Hepatocyte (in vitro differentiated cells): Measurements from ENCODE around the gene TMED10. TPM values are rescaled to one million over a fixed set of nuclear protein-coding genes. Genes with fewer than 3 reads are reported as not detected.
A peak's percentile ranks its signal among the peaks of the same experiment; 100 is the strongest.

Experiments
- DNase-seq: peaks from one replicate; pipeline ENCODE4 v3.0.0-alpha.2; 2016; ENCODE audit warnings: low spot score
- H2AFZ ChIP-seq: fragments of 200-600 bp; sonication (generic); 2 replicates; pipeline ENCODE4 v1.6.0; 2016; ENCODE audit warnings: antibody characterized with exemption, mild to moderate bottlenecking
- H3K27ac ChIP-seq: fragments of 200-600 bp; sonication (generic); 2 replicates; pipeline ENCODE4 v1.5.1; 2016; ENCODE audit warnings: mild to moderate bottlenecking
- H3K27me3 ChIP-seq: fragments of 200-600 bp; sonication (generic); 2 replicates; pipeline ENCODE4 v1.6.1; 2016
- H3K36me3 ChIP-seq: fragments of 200-600 bp; sonication (generic); replicated peaks from 2 replicates; pipeline ENCODE4 v1.5.1; 2016; ENCODE audit warnings: low read depth; ENCODE audit not compliant: insufficient read depth
- H3K4me1 ChIP-seq: fragments of 200-600 bp; sonication (generic); 2 replicates; pipeline ENCODE4 v1.5.1; 2016; ENCODE audit warnings: mild to moderate bottlenecking, moderate library complexity; ENCODE audit not compliant: insufficient read depth
- H3K4me2 ChIP-seq: fragments of 200-600 bp; sonication (generic); 2 replicates; pipeline ENCODE4 v1.6.0; 2016
- H3K4me3 ChIP-seq: fragments of 200-600 bp; sonication (generic); 2 replicates; pipeline ENCODE4 v1.5.1; 2016; ENCODE audit warnings: mild to moderate bottlenecking
- H3K79me2 ChIP-seq: fragments of 200-600 bp; sonication (generic); 2 replicates; pipeline ENCODE4 v1.6.0; 2017; ENCODE audit warnings: mild to moderate bottlenecking
- H3K9me2 ChIP-seq: fragments of 200-600 bp; sonication (generic); replicated peaks from 2 replicates; pipeline ENCODE4 v1.6.0; 2017; ENCODE audit warnings: mild to moderate bottlenecking; ENCODE audit not compliant: insufficient read depth
- H3K9me3 ChIP-seq: fragments of 200-600 bp; sonication (generic); 2 replicates; pipeline ENCODE4 v1.5.1; 2016; ENCODE audit warnings: low read depth, mild to moderate bottlenecking
- H4K20me1 ChIP-seq: fragments of 200-600 bp; sonication (generic); 2 replicates; pipeline ENCODE4 v1.6.0; 2016; ENCODE audit warnings: mild to moderate bottlenecking; ENCODE audit not compliant: insufficient read depth, poor library complexity, severe bottlenecking
- EZH2 ChIP-seq: fragments of 200-600 bp; sonication (generic); IDR thresholded peaks from 2 replicates; pipeline ENCODE4 v1.6.1; 2016; ENCODE audit warnings: antibody characterized with exemption, mild to moderate bottlenecking, borderline replicate concordance
- EZH2phosphoT487 ChIP-seq: fragments of 200-600 bp; sonication (generic); IDR thresholded peaks from one replicate; pipeline ENCODE4 v1.6.1; 2018; ENCODE audit warnings: antibody characterized with exemption, mild to moderate bottlenecking, low read depth, moderate library complexity; ENCODE audit not compliant: unreplicated experiment, severe bottlenecking
- WGBS: methylation state at CpG from one replicate; pipeline ENCODE4 v1.1.6; 2016; ENCODE audit warnings: low lambda C conversion rate; ENCODE audit errors: missing lambda C conversion rate; 5-methylcytosine and 5-hydroxymethylcytosine counted together
- polyA plus RNA-seq: library from polyadenylated mRNA; unstranded; fragments of >200 nt; fragmentation: Nextera tagmentation; extraction: Ambion mirVana; gene quantifications from 2 replicates; pipeline ENCODE4 v1.2.1, GENCODE V29; 2016
- total RNA-seq: library from RNA; depleted of rRNA; stranded (reverse); fragments of >200 nt; gene quantifications from 2 replicates; pipeline ENCODE4 v1.2.3, GENCODE V29; 2014
- TF ChIP-seq, protein P1 (sequence below): fragments of 200-600 bp; sonication (generic); IDR thresholded peaks from 2 replicates; pipeline ENCODE4 v1.5.1; 2016; ENCODE audit warnings: antibody characterized with exemption, mild to moderate bottlenecking; ENCODE audit not compliant: poor library complexity

Gene TMED10
- total and polyA plus RNA-seq, 2 experiments from 2014 or later = 375 to 390 TPM

DNA sequence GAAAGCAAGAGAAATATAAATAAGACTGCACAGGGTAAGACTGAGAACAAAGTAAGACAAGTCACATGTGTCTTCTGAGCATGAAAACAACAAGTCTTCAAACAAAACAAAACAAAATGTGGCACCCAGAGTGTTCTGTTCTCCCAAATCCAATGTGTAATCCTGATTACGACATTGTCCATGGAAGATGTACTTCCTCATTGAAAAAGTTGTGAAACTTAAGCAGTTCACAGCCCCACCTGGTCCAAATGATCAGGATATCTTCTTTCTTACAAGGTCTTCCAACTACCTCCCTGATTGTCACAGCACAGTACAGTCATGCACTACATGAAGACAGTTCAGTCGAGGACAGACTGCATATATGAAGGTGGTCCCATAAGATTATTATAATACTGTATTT, 26.3 kb downstream of the TMED10 start:
- Histone ChIP-seq H4K20me1 (peaks cover 8% of the 10 kb centered on the region), H3K4me2 (no peak overlapping the region), H3K4me3 (no peak overlapping the region), H3K79me2 (peaks cover 73% of the 10 kb centered on the region), H3K9me3 (no peaks in the 10 kb centered on the region), H3K9me2 (no peaks in the 10 kb centered on the region), H3K27me3 (no peaks in the 10 kb centered on the region), H3K27ac (peak overlapping the region; percentile 38), H3K36me3 (no peaks in the 10 kb centered on the region), H3K4me1 (peaks cover 14% of the 10 kb centered on the region), H2AFZ (no peak overlapping the region)
- 89% methylated on average over 2 of the region's 2 CpGs for WGBS
- no peak for DNase-seq
- TF ChIP-seq, protein P1, sequence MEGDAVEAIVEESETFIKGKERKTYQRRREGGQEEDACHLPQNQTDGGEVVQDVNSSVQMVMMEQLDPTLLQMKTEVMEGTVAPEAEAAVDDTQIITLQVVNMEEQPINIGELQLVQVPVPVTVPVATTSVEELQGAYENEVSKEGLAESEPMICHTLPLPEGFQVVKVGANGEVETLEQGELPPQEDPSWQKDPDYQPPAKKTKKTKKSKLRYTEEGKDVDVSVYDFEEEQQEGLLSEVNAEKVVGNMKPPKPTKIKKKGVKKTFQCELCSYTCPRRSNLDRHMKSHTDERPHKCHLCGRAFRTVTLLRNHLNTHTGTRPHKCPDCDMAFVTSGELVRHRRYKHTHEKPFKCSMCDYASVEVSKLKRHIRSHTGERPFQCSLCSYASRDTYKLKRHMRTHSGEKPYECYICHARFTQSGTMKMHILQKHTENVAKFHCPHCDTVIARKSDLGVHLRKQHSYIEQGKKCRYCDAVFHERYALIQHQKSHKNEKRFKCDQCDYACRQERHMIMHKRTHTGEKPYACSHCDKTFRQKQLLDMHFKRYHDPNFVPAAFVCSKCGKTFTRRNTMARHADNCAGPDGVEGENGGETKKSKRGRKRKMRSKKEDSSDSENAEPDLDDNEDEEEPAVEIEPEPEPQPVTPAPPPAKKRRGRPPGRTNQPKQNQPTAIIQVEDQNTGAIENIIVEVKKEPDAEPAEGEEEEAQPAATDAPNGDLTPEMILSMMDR = no peak
- TF ChIP-seq EZH2 (no peak), EZH2phosphoT487 (no peak)

DNA sequence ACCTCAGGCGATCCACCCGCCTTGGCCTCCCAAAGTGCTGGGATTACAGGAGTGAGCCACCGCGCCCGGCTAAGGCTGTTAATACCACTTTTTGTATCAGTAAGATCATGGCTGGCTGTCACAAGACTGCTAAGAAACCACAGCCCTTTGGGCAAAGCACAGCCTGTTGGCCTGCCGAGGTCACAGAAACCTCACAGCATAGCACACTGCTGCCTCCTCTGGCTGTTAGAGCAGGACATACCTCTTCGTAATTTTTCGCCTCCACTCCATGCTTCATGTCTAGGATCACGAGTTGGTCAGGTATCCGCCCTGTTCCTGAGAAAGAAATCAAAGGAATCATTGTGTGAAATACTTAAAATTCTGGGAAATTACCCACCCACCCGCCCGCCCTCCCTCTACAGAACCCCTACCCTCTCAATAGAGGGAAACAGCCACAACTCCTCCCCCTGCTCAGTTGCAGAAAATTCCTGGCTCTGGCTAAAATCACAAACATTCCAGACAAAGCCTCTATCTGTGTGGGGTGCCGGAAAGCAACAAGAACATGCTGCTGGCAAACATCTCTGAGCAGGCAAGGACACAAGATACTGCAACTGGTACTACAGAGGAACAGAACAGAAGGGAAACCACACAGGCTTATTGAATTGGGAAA, 28.9 kb downstream of the TMED10 start:
- no peaks in the 10 kb centered on the region for H3K9me2 ChIP-seq
- H3K4me2 ChIP-seq = peak overlapping the region; percentile 22
- 42% methylated on average over 13 of the region's 13 CpGs for WGBS
- peaks cover 4% of the 10 kb centered on the region for H4K20me1 ChIP-seq
- no peak overlapping the region for H2AFZ ChIP-seq
- no peak overlapping the region for H3K4me3 ChIP-seq
- no peaks in the 10 kb centered on the region for H3K27me3 ChIP-seq
- TF ChIP-seq EZH2 (no peak), EZH2phosphoT487 (no peak)
- TF ChIP-seq, protein P1 = peak; percentile 45
- H3K27ac ChIP-seq = peak overlapping the region; percentile 93
- H3K4me1 ChIP-seq = peaks cover 10% of the 10 kb centered on the region
- H3K36me3 ChIP-seq = no peaks in the 10 kb centered on the region
- peaks cover 63% of the 10 kb centered on the region for H3K79me2 ChIP-seq
- DNase-seq = peak; percentile 83
- no peaks in the 10 kb centered on the region for H3K9me3 ChIP-seq

DNA sequence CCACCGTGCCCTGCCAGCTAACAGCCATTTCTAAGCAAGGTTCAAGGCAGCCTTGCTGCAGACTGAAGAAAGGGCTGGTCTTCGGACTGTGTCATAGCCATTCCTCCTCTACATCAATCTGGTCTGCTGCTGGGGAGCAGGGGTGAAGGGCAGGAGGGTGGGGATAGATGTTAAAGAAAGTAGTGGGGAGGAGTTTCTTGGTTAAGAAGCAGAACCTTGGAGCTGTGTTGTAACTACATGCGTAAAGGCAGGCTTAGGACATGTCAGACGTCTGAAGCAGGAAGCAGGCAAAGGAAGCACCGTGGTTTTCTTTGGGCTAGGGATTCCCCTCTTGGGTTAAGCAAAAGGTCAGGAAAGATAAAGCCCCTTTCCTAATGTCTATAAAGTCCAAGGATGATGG, 31.5 kb downstream of the TMED10 start:
- Histone ChIP-seq H3K9me2 (no peaks in the 10 kb centered on the region), H3K4me2 (no peak overlapping the region), H3K27me3 (no peaks in the 10 kb centered on the region), H3K9me3 (no peaks in the 10 kb centered on the region), H3K36me3 (no peaks in the 10 kb centered on the region), H4K20me1 (peaks cover 11% of the 10 kb centered on the region), H3K27ac (peak overlapping the region; percentile 4), H3K79me2 (peaks cover 64% of the 10 kb centered on the region), H2AFZ (no peak overlapping the region), H3K4me3 (no peak overlapping the region), H3K4me1 (peaks cover 10% of the 10 kb centered on the region)
- TF ChIP-seq, protein P1 = no peak
- no peak for TF ChIP-seq EZH2phosphoT487
- no peak for TF ChIP-seq EZH2
- peak; percentile 15 for DNase-seq
- 81% methylated on average over 5 of the region's 5 CpGs for WGBS
